Stimulated activated CD4-positive, alpha-beta T cell treated with anti-CD3 and anti-CD28 coated beads, TNF-alpha, amount 100 ng/mL, for 1 hour (primary cell): ENCODE data around the gene TBC1D10A.

Source experiments
- DNase-seq, 3 donors: peaks; one replicate each; pipeline ENCODE4 v3.0.0-alpha.2; 2020; ENCODE audit warnings: low read depth in 3 of 3, low spot score in 1 of 3

Gene TBC1D10A

GRCh38 chr22:30268331-30268730 lies 58.4 kb downstream of the TBC1D10A start:
- no peak for DNase-seq

GRCh38 chr22:30267382-30268302 lies 59.1 kb downstream of the TBC1D10A start:
- no peak for DNase-seq

- peak in 2 of 3 donors; percentile 39 to 42 for DNase-seq
These were observed 60.0 kb downstream of the TBC1D10A start, which contains the start of gene OSM for GRCh38 chr22:30266445-30267381. OSM (minus strand) TSS chr22:30266851; CDS start chr22:30266799, 52 bp downstream.

GRCh38 chr22:30265823-30266444 lies 60.8 kb downstream of the TBC1D10A start:
- peak; percentile 42 to 72 (median 57) for DNase-seq

GRCh38 chr22:30265131-30265720 lies 61.5 kb downstream of the TBC1D10A start:
- no peak for DNase-seq

- no peak for DNase-seq
These were observed 62.9 kb downstream of the TBC1D10A start for GRCh38 chr22:30263883-30264282.

GRCh38 chr22:30262917-30263741 lies 63.6 kb downstream of the TBC1D10A start:
- DNase-seq = peak; percentile 42 to 78 (median 62)

GRCh38 chr22:30262112-30262511 lies 64.6 kb downstream of the TBC1D10A start:
- no peak for DNase-seq

GRCh38 chr22:30261134-30261533 lies 65.6 kb downstream of the TBC1D10A start:
- DNase-seq = no peak

- no peak for DNase-seq
These were observed 66.1 kb downstream of the TBC1D10A start for GRCh38 chr22:30260682-30261081.

- no peak for DNase-seq
These were observed 66.5 kb downstream of the TBC1D10A start for GRCh38 chr22:30260276-30260675.

GRCh38 chr22:30254314-30254713 lies 72.4 kb downstream of the TBC1D10A start:
- DNase-seq = no peak

- no peak for DNase-seq
These were observed 73.4 kb downstream of the TBC1D10A start for GRCh38 chr22:30253205-30253852.

GRCh38 chr22:30252411-30253204 lies 74.1 kb downstream of the TBC1D10A start:
- no peak for DNase-seq

GRCh38 chr22:30251711-30252110 lies 75.0 kb downstream of the TBC1D10A start:
- DNase-seq = no peak

GRCh38 chr22:30250661-30251267 lies 76.0 kb downstream of the TBC1D10A start:
- no peak for DNase-seq

- no peak for DNase-seq
These were observed 76.6 kb downstream of the TBC1D10A start for GRCh38 chr22:30250039-30250565.
